HG03469 (cell line): ENCODE results near the gene DPEP3.
"Not testable (repeated sequence)": the region's sequence is repeated elsewhere in the genome, so short reads cannot be mapped to it uniquely, and the experiment has no call there.

ENCODE experiments used
- ATAC-seq: cut with Tn5 transposase; IDR thresholded peaks from one replicate; pipeline ENCODE4 v1.9.1; 2021; ENCODE audit warnings: mild to moderate bottlenecking, moderate library complexity, moderate number of reproducible peaks; ENCODE audit not compliant: unreplicated experiment

The DPEP3 gene, protein sequence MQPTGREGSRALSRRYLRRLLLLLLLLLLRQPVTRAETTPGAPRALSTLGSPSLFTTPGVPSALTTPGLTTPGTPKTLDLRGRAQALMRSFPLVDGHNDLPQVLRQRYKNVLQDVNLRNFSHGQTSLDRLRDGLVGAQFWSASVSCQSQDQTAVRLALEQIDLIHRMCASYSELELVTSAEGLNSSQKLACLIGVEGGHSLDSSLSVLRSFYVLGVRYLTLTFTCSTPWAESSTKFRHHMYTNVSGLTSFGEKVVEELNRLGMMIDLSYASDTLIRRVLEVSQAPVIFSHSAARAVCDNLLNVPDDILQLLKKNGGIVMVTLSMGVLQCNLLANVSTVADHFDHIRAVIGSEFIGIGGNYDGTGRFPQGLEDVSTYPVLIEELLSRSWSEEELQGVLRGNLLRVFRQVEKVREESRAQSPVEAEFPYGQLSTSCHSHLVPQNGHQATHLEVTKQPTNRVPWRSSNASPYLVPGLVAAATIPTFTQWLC

GRCh38 chr16:67979955-67980678 lies at the start of gene DPEP3:
Gene DPEP3 (minus strand): TSS chr16:67980499. CDS start chr16:67980380, 119 bp downstream.
- no peak for ATAC-seq

GRCh38 chr16:68028996-68029395 lies 48.7 kb upstream of the DPEP3 start:
- no peak for ATAC-seq

DNA sequence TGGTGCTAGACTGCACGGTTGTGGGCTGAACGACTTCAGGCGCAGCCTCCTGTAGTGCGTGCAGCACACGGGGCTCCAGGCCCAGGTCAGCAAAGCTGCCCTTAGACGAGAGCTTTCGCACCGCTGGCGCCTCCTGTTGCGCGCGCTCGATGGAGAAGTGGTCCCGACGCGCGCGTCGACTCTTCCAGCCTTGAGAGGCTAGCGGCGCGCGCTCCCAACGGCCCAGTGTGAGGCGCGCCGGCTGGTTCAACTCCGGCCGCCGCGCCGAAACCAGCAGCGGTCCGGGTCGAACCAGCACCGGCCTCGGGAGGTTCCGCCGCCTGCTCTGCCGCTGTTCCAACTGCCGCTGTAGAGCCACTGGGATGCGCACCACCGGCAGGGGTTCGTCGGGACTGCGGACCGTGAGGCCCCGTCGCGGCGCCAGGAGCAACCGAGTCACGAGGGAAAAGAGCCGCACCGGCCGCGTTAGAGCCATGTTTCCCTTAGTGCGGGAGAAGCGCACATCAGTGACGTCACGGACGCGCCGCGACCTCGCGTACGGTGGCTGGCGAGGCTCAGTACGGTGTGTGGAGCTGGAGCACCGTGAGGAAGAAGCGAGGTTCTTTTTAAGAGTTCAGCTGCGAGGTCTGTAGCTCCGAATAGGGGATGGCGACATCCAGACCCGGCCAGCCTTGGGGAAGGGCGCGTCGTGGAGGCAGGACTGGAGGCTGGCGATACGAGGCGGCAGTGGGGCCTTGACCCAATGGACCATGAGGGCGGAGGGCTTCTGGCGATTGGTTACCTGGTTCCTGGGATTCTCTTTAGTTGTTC lies 42.6 kb upstream of the DPEP3 start, which contains the start of the genes DDX28 and DUS2:
TSS of gene DDX28 (minus strand) at position 505 of the 810 bp plus-strand sequence. CDS start at position 475, 30 bp downstream.
TSS of gene DUS2 (plus strand) at position 557 of the 810 bp plus-strand sequence. CDS start 14,740 bp downstream, outside the sequence.
- ATAC-seq, result peak; percentile 57

GRCh38 chr16:68022278-68022727 lies 42.0 kb upstream of the DPEP3 start:
- ATAC-seq, result no peak

- no peak for ATAC-seq
Measured at GRCh38 chr16:68021490-68021889, 41.2 kb upstream of the DPEP3 start.

GRCh38 chr16:68019167-68019680 lies 38.9 kb upstream of the DPEP3 start:
- ATAC-seq, result no peak

GRCh38 chr16:68015681-68016080 lies 35.4 kb upstream of the DPEP3 start, which contains the start of gene DPEP2NB:
Gene DPEP2NB (minus strand): TSS chr16:68015911. CDS start chr16:68015770, 141 bp downstream.
- ATAC-seq, result no peak

DNA sequence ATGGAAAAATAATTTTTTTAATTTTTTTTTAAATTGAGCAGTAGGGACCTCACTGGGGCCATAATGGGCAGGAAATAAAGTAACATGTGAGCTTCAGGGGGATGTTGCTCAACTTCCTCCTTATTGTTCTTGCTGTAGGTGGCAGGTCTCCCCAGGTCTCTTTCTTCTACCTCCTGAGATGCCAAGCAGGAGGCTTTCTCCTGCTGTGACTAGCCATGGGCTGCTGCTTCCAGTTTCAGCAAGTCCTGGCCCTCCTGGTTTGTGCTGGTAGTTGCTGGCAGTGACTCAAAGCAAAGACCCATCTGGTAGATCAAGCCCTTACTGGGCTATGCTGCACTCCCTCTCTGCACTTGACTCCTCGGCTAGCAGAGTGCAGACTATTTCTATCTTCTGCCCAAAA lies 33.1 kb upstream of the DPEP3 start:
- ATAC-seq, result no peak

DNA sequence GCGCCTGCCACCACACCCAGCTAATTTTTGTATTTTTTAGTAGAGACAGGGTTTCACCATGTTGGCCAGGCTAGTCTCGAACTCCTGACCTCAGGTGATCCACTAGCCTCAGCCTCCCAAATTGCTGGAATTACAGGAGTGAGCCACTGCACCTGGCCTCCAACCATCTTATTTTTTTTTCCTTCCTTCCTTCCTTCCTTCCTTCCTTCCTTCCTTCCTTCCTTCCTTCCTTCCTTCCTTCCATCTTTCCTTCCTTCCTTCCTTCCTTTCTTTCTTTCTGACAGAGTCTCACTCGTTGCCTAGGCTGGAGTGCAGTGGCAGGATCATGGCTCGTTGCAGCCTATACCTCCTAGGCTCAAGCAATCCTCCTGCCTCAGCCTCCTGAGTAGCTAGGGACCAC lies 29.6 kb upstream of the DPEP3 start:
- not testable (repeated sequence) for ATAC-seq

DNA sequence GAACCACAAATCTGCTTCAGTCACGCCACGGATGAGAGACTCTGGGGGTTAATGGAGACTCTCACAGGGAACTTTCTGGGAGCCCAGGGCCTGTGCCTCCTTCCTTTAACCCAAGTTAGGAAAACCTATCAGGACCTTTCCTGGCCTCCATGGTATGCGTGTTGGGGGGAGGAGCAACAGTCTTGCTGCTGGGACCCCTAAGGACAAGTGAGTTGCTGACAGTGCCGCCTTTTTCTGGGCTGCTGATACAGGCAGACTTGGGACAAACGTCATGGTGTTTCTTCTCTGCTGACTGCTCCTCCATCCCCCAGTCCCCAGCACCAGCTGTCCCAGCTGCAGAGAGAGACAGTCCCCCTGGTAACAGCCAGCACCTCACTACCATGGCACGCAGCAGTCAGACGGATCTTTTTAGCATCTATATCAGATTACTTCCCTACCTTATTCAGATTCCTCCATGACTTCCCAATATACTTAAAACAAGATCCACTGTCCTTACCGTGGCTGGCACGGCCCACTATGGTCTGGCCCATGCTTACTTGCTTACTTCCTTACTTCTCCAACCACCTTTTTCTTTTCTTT lies 28.9 kb upstream of the DPEP3 start:
- ATAC-seq, result no peak

GRCh38 chr16:68005786-68006286 lies 25.5 kb upstream of the DPEP3 start:
- ATAC-seq, result no peak

DNA sequence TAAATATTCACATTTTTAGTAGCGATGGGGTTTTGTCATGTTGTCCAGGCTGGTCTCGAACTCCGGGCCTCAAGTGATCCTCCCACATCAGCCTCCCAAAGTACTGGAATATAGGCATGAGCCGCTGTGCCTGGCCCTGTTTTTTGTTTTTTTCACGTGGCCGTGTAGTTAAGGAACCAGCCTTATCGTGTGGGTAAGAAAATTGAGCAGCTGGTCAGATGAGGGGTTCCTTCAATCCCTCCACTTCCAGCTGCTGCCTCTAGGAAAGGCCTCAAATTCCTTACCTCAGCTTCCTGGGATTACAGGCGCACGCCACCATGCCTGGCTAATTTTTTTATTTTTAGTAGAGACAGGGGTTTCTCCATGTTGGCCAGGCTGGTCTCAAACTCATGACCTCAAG lies 24.9 kb upstream of the DPEP3 start:
- no peak for ATAC-seq

DNA sequence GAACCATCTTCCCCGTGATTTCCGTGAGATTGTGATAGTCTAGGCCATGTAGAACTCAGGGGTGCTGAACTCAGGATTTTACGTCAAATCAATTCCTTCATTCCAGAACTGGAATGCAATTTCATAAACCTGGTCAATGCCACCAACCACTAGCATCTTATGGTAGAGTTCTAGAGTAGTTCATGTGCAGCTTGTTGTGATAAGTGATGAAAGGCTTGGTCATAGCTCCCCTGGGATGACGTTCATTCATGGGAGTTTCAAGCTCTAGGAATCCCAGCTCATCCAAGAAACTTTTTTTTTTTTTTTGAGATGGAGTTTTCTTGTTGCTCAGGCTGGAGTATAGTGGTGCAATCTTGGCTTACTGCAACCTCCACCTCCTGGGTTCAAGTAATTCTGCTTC lies 22.7 kb upstream of the DPEP3 start:
- ATAC-seq, result no peak

- no peak for ATAC-seq
Measured at GRCh38 chr16:68000450-68000849, 20.2 kb upstream of the DPEP3 start.

GRCh38 chr16:67999985-68000384 lies 19.7 kb upstream of the DPEP3 start:
- ATAC-seq, result no peak

DNA sequence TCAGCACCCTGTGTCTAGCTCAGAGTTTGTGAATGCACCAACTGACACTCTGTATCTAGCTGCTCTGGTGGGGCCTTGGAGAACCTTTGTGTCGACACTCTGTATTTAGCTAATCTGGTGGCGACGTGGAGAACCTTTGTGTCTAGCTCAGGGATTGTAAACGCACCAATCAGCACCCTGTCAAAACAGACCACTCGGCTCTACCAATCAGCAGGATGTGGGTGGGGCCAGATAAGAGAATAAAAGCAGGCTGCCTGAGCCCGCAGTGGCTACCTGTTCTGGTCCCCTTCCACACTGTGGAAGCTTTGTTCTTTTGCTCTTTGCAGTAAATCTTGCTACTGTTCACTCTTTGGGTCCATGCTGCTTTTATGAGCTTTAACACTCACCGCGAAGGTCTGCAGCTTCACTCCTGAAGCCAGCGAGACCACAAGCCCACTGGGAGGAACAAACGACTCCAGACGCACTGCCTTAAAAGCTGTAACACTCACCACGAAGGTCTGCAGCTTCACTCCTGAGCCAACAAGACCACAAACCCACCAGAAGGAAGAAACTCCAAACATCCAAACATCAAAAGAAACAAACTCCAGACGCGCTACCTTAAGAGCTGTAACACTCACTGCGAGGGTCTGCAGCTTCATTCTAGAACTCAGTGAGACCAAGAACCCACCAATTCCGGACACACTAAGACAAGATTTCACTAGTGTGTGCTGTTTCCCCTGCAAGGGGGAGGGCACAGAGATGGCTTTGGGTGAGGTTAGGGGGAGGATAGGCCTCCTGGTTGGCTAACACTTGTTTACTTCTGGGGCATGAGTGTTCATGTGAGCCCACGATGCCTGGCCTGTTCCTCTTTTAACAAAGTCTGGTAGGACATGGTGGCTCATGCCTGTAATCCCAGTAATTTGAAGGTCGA lies 18.7 kb upstream of the DPEP3 start, which contains the start of gene DPEP2:
TSS of gene DPEP2 (minus strand) at position 706 of the 910 bp plus-strand sequence. CDS start 6,272 bp downstream, outside the sequence.
- ATAC-seq, result not testable (repeated sequence)

DNA sequence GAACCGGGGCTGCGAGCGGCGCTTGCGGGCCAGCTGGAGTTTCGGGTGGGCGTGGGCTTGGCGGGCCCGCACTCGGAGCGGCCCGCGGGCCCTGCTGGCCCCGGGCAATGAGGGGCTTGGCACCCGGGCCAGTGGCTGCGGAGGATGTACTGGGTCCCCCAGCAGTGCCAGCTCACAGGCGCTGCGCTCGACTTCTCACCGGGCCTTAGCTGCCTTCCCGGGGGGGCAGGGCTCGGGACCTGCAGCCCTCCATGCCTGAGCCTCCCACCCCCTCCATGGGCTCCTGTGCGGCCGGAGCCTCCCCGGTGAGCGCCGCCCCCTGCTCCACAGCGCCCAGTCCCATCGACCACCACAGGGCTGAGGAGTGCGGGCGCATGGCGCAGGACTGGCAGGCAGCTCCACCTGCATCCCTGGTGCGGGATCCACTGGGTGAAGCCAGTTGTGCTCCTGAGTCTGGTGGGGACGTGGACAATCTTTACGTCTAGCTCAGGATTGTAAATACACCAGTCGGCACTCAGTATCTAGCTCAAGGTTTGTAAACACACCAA lies 18.0 kb upstream of the DPEP3 start:
- ATAC-seq, result not testable (repeated sequence)

DNA sequence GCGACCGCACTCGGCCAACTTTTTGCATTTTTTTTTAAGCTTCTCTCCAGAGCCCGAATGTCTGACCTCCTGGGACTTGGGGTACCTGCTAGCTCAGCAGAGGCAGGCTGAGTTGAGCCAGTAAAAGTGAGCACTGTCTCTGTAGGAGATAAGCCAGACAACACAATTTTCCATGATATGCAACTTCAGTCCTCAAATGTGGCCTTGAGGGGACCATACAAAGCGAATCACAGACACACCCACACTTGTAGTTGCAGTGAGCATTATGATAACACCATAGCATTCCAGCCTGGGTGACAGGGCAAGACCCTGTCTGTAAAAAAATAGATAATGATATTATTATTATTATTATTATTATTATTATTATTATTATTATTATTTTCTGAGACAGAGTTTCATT lies 16.4 kb upstream of the DPEP3 start:
- no peak for ATAC-seq
